Activated naive CD4-positive, alpha-beta T cell treated with anti-CD3 and anti-CD28 coated beads, Interleukin-2, amount 50 U/mL, for 16 hours (primary cell): Measurements from ENCODE around the gene LRP6.
"Not testable (repeated sequence)": the region's sequence is repeated elsewhere in the genome, so short reads cannot be mapped to it uniquely, and the experiment has no call there.

ENCODE experiments used
- DNase-seq: peaks from one replicate; pipeline ENCODE4 v3.0.0-alpha.2; 2020

The LRP6 gene

DNA sequence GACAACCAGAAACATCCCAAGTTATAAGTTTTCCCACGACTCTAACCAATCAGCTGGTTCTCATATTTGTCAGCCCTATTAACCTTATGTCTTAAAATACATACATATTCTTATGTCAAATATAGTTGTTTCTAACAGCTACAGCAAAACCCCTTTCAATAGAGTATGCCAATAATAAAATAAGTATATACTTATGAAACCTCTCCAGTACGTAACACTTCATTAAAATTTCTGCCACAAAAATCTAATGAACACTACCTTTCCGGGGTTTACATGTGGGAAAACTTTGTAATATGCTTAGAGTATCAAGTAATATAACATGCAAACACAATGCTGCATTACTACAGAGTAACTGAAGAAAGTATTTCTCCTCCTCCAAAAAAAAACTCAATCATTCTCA is 1.8 kb downstream of the LRP6 start:
- no peak for DNase-seq

DNA sequence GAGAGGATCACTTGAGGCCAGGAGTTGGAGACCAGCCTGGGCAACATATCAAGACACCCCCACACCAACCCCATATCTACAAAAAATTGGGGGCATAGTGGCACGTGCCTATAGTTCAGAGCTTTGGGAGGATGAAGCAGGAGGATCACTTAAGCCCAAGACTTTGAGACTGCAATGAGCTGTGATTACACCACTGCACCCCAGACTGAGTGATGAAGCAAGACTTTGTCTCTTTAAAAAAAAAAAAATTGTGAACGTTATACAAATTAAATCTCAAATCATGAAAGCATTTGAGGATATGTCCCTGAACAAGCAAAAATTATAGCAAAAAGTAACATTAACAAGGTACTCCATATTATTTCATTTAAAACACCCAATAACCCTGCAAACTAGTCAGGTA is 2.9 kb downstream of the LRP6 start:
- no peak for DNase-seq

DNA sequence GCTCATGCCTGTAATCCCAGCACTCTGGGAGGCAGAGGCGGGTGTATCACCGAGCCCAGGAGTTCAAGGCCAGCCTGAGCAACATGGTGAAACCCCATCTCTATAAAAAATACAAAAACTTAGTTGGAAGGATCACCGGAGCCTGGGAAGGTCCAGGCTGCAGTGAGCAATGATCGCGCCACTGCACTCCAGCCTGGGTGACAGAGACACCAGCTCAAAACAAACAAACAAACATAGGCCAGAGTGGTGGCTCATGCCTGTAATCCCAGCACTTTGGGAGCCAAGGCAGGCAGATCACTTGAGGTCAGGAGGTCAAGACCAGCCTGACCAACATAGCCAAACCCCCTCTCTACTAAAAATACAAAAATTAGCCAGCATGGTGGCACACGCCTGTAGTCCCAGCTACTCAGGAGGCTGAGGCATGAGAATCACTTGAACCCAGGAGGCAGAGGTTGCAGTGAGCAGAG is 10.5 kb downstream of the LRP6 start:
- not testable (repeated sequence) for DNase-seq

DNA sequence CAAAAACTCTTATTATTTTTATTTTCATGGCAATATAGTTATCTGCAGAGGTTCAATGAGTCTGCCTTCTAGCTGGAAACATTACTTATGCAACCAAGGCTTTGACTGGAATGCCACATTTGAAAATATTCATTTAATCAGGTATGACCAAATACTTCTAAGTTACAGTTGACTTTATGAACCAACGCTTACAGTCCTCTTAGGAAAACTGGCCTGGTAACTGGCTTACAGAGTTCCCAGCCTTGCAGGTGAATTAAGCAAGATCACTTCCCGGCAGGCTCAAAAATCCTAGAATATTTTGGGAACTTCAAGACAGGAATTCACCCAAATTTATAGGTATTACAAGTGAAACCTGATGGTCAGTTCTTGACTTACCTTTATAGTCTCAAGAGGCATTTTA is 12.3 kb downstream of the LRP6 start:
- DNase-seq: no peak

DNA sequence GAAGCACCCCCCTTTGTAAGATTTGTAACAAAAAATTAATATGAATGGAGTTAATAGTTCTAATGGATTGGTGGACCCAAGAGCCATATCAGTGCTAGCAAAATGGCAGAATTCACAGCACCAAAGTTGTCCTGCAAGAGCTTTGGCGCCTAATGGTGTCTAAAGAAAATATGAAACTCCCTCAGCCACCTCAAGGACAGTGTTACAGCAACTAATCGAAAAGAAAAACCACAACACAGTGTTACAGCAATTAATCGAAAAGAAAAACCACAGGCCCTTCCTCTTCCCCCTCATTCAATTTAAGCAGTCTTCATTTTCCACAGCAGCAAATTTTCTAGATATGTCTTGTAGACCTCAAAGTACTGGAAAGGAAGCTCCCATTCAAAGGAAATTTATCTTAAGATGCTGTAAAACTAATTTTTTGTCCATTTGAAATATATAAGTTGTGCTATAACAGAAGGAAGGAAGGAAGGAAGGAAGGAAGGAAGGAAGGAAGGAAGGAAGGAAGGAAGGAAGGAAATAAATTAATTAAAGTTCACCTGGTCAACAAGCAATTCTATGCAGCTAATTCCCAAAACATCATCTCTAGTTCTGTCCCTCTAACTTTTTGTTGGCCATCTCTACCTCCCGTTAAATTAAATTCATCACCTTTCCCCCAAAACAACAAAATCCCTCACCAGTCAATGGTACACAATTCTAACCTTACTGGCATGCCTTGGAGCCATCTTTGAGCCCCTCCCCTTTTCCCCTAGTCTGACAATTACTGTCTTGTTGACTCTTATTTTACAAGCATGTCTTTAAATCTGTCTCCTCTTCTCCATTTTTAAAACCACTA is 17.4 kb downstream of the LRP6 start:
- no peak for DNase-seq

DNA sequence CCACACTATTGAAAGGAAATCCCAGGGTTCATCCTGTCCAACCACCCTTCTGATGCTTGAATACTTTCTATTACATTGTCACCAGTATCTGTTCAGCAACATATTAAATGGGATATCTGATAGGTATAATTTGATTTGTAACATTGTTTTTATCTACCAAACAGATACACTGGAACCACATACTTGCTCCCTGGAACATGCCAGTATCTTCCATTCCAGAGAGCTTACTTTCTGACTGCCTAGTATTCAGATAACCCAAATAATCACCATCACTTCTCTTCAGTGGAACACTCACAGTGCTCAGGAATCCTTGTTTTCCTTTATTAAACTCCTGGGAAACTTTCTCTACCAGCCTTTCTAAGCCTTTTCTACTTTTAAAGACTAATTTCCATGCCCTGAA is 19.3 kb downstream of the LRP6 start:
- DNase-seq: no peak

DNA sequence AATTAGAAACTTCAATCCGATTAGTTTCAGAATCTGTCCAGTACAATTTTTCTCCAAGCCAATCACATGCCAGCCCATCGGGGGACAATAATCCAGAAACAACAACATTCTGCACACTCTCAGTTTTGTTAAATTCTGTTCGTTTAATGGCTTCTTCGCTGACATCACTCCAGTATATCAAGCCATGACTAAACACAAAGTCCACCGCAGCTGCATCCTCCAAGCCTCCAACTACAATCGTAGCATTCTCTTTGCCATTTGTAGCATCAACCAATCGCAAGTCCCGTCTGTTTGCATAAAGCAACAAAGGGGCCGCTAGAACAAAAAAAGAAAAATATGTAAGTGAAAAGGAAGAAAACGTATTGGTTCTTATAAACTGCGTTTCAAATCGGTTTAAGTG is 22.5 kb downstream of the LRP6 start:
- no peak for DNase-seq

DNA sequence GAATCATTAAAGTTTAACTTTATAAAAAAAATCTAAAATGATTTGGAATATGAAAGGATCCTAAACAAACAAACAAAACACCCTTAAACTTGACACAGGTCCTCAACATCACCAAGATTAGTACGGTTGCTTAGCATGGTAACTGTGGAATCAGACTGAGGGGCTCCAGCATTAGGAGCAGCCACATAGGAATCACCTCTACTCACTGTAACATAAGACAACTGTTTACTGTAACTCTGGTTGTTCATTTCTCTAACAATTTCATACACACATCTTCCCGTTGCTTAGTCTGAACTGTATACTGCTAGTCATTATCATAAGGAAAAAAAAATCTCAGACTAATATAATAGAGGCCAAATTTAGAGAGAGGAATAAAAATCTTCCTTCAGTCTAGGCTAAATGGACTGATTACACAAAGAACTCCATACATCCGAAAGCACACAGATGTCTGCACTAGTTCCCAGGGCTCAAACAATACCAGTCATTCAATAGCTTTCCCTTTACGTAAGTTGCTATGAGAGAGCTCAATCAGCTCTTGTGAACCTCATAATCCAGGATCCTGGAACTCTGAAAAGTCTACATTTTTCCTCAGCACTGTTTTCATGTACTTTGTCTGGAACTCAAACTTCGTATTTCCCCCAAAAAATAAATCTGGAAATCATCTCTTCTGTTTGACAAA is 26.0 kb downstream of the LRP6 start:
- no peak for DNase-seq

DNA sequence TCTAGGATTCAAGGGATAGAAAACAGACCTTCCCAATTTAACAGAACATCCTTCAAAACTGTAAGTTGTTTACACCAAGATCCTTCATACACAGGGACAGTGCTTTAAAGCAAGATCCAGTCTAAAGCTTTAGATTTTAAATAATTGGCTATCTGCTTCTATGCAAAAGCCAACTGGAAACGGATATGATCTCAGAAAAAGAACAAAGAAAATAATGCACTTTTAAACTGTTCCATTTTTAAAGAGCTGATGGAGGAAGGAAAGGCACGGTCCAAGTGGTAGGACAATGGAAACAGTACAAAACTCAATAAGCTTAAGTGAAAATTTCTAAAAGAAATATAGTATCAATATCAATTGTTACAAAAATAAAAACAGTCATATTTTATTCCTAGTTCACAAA is 27.7 kb downstream of the LRP6 start:
- no peak for DNase-seq

DNA sequence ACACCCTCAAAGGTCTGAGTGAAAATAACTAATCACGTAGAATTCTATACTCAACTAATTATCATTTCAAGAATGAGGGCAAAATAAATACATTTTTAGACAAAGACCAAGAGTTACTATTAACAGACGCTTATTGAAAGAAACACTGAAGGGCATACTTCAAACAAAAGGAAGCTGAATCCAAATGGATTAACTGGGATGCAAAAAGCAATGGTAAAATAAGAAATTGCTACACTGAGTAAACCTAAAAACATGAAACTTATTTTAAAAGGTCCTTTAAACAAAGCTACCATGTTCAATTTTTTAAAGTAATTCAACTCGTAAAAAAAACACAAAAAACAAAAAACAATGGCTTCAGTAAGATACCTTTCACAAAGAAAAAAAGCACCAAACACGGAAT is 28.2 kb downstream of the LRP6 start:
- DNase-seq: no peak

DNA sequence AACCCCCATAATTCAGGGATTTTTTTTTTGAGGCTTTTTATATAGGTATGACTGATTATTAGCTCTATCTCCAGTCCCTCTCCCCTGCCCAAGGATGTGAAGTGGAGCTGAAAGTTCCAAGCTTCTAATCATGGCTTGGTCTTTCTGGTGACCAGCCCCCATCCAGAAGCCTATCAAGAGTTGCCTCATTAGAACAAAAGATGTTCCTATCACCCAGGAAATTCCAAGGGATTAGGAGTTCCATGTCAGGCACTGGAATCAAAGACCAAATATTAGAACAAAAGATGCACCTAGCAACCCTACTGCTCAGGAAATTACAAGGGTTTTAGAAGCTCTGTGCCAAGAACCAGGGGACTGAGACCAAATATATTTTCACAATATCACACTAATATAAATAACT is 29.9 kb downstream of the LRP6 start:
- DNase-seq: no peak

DNA sequence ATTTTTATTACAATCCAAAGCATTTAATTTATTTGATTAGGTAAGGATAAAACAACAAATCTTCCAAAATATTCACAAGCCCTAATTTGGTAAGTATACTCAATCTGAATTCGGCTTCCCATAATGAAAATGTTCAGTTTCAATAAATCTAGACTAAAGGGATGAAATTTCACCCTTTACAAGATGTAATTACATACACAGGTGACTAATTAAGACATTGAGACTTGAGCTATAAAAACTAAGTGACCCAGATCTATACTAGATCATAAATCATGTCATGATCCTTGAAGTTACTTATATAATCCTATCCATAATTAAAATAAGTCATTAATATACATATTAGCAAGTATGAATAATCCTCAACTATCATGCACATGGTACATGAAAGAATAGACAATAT is 36.6 kb downstream of the LRP6 start:
- no peak for DNase-seq

DNA sequence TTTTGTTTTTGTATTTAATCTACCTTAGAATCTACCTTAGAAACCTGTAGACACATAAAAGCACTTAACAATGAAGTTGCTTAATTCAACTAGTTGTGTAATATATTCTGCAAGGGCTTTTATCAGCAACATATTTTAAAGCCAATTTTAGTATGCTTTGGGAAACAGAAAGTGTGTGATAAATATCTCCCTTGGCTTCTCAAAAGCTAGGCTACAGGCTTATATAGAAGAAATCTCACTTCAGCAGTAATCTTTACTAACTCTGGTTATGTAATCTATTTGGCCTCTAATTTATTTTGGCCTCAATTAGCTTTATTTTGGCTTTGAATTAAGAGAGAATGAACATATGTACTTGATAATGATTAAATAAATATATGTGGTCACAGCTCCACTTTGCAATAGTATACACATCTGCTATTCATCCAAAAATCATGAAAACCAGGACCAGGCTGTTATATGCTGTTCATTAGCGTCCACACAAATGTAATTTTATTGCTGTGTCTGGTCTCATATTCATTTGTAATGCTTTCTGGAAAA is 37.2 kb downstream of the LRP6 start:
- DNase-seq: no peak

DNA sequence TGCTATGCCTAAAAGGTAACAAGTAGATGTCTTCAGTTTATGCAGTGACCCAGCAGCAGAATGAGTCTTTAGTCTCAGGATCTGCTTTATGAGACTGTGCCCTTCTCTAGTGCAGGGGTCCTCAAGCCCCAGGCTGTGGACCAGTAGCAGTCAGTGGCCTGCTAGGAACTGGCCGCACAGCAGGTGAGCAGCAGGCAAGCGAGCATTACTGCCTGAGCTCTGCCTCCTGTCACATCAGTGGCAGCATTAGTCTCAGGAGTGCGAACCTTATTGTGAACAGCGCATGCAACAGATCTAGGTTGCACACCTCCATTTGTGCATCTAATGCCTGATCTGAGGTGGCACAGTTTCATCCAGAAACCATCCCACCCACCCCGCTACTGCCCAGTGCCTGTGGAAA is 38.4 kb downstream of the LRP6 start:
- DNase-seq: no peak

DNA sequence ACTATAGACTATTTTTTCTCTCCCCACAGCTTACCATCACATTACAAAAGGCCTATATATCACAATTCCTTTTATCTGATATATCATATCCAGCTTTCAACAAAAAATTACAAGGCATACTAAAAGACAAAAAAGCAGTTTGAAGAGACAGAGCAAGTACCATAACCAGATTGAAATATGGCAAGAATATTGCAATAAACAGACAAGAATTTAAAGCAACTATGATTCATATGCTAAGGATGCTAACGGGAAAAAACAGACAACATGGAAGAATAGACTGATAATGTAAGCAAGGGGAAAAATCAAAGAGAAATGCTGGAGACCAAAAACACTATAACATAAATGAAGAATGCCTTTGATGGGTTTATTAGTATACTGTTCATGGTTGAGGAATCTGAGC is 40.7 kb downstream of the LRP6 start:
- no peak for DNase-seq

DNA sequence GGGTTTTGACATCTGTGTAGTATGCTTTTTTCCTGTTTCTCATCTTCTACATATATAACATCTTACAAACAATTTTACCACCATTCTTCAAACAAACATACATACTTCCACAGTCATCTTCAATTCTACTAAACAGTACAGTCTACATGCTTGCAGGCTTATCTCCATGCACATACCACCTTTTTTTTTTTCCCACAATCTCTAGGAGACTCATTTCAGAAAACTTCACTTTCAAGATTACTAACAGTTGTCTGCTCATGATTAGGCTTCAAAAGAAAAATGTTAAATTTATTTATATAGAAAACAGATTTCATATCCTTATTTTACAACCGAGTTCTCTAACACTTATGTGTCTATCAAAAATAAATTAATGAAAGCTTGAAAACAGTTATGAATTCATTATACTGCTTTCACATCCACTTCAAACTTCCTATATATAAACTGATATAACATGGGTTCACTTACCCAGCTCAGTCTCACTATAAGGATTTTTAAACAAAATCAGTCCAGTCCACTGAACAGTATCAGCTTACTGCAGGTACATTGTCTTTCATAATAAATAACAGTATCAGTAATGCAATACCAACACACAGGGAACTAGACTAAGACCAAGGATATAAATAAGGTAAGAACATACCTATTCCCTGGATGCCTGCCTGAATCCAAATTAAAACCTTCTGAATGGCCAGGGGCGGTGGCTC is 42.5 kb downstream of the LRP6 start:
- no peak for DNase-seq

DNA sequence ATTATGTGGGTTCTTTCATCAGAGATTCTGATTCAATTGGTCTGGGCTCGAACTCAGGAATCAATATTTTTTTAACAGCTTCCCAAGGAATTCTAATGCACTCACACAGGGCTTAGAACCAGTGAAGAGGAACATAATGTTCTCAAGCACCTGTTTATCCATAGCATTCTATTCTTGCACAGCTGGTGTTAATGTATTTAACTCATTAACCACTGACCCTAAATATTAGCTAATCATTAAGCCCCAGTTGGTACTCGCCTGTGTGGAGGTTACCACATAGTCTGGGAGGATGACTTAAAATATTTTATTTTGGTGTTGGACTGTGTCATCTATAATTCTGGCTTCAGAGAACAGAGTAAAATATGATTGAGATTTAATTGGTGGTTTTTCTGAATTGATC is 45.3 kb downstream of the LRP6 start:
- no peak for DNase-seq

DNA sequence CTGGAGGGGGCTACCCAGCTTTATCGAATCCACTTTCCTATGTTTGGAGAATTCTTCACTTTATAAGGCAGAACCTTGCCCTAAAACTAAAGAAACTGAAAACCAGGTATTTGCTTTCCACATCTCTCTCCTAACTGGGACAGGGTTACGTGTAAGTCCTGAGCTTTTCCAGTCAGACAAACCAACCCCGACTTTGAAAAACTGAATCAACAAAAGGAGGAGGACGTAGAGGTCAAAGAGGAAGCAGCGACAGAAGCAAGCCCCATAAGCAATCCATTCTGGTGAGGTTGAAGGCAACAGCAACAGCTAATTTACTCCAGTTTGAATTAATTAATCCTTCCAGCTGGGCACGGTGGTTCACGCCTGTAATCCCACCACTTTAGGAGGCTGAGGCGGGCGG is 47.2 kb downstream of the LRP6 start:
- DNase-seq: no peak

DNA sequence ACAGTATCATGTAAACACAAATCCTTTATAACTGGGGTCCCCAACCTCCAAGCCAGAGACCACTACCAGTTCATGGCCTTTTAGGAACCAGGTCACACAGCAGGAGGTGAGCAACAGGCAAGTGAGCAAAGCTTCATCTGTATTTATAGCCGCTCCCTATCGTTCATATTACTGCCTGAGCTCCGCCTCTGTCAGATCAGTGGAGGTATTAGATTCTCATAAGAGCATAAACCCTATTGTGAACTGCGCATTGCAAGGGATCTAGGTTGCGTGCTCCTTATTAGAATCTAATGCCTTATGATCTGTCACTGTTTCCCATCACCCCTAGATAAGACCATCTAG is 49.9 kb downstream of the LRP6 start:
- DNase-seq: no peak

DNA sequence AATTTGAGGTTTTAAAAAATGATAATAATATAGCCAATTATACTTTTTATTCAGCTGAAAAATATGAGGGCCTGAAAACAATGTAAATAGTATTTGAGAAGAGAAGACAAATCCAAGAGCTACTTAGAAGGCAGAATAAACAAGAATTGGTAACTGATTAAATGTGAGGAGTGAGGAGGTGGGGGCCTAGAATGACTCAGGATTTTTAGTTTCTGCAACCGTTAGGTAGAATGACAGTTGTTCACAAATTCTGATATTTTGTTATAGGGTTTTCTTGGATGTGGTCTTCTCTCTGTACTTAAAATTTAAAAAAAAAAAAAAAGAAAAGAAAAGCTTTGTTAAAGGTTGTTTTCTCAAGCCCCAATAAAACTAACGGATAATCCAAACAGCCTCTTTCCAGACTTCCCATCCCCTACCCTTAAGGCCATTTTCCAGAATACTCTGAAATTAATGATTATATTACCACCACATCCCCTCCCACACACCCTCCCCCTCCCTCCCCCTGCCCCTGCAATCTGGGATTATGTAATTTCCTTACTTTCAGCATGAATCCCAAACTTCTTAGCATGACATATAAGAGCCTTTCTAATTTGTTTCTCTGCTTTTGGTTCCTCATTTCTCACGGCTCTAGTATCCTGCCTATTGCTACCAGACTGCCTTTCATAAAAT is 50.4 kb downstream of the LRP6 start:
- no peak for DNase-seq

DNA sequence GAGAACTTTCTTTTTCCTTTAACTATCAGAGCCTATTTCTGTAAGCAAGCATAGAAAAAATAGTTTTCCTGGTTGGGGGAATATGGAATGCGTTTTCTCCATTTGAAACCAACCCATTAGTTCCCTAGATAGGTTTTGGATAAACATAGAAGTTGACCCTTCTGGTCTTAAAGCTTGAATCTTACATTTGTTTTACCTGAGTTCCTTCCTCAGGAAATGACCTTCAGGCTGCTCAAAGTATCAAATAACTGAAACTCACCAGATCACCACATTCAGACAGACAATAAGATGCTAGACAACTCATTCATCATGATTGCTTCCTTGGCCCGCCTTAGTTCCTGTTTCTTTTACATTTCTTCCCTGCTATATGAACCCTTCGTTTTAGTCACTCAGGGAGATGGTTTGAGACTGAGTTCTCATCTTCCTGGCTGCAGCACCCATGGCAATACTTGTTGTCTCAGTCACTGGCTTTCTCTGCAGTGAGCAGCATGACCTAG is 52.2 kb downstream of the LRP6 start:
- no peak for DNase-seq

DNA sequence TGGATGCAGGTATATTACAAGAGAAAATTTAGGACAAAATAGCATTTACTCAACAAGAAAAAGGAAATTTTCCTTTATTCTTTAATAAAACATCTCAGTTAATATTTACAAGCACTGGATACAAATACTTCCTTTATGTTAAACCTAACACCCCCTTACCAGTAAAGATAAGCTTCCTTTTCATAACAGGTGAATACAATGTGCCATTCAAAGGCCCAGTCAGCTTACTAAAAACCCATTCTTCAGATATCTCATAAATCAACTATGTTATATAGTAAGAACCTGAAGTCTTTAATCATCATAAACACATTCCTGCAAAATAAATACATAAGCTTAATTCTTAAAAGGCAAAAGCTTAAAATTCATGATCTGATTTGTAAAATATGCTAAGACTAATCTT is 52.6 kb downstream of the LRP6 start:
- DNase-seq: no peak

DNA sequence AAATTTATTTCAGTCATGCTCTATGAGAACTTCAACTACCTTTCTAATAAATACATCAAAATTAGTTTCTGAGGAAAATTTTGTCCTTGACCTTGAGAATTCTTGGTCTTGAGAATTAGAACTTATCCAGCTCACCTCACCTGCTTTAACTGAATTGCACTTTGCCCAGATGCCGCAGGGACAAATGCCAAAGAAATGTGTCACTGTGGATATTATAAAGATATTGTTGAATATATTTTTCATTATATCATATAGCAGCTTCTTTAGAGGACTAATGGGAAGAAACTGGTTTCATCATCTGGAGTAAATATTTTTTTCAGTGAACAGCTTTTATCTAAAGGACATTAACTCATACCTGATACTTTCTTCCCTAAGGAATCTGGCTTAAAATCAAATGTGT is 54.1 kb downstream of the LRP6 start:
- no peak for DNase-seq
